Esophagus muscularis mucosa (tissue), 4 donors: Measurements from ENCODE around the gene NACC1. TPM values are rescaled to one million over a fixed set of nuclear protein-coding genes. Genes with fewer than 3 reads are reported as not detected.

Experiments used
- DNase-seq: peaks from one replicate; pipeline ENCODE4 v3.0.0-alpha.2; 2017; ENCODE audit errors: extremely low spot score
- H3K27ac ChIP-seq, 4 donors: fragments of 200-600 bp; sonication (generic); replicated peaks in 1 of 4; 1 replicate in 3 of 4; 2 replicates in 1 of 4; pipeline ENCODE4 v1.5.1; 2016 to 2019; ENCODE audit warnings: mild to moderate bottlenecking in 1 of 4
- H3K27me3 ChIP-seq, 4 donors: fragments of 200-600 bp; sonication (generic); one replicate each; pipeline versions ENCODE4 v1.5.1 to v1.6.0; 2016 to 2019
- H3K36me3 ChIP-seq, 4 donors: fragments of 200-600 bp; sonication (generic); one replicate each; pipeline ENCODE4 v1.5.1; 2016 to 2019
- H3K4me1 ChIP-seq, 4 donors: fragments of 200-600 bp; sonication (generic); one replicate each; pipeline ENCODE4 v1.5.1; 2016 to 2019
- H3K4me3 ChIP-seq, 4 donors: fragments of 200-600 bp; sonication (generic); 1 replicate in 2 of 4; 2 replicates in 2 of 4; pipeline ENCODE4 v1.5.1; 2016 to 2019; ENCODE audit warnings: mild to moderate bottlenecking in 4 of 4, moderate library complexity in 1 of 4
- H3K9me3 ChIP-seq, 4 donors: fragments of 200-600 bp; sonication (generic); 1 replicate in 3 of 4; 2 replicates in 1 of 4; pipeline ENCODE4 v1.5.1; 2016 to 2019
- EP300 ChIP-seq: sonication (generic); formaldehyde crosslinking; IDR thresholded peaks from one replicate; pipeline ENCODE4 v1.6.1; 2017; ENCODE audit warnings: antibody characterized with exemption
- POLR2A ChIP-seq: fragments of 450-650 bp; IDR thresholded peaks from one replicate; pipeline ENCODE4 v1.6.1; 2017; ENCODE audit warnings: antibody characterized with exemption, moderate library complexity, mild to moderate bottlenecking, low read depth
- POLR2AphosphoS5 ChIP-seq, 2 donors: sonication (generic); formaldehyde crosslinking; IDR thresholded peaks; one replicate each; pipeline ENCODE4 v1.6.1; 2017; ENCODE audit warnings: antibody characterized with exemption in 2 of 2
- WGBS: methylation state at CpG from one replicate; pipeline ENCODE4 v1.1.5; 2018; 5-methylcytosine and 5-hydroxymethylcytosine counted together
- intact Hi-C: fragments of 100-400 bp; cut with DNase I; formaldehyde crosslinking; loops from one replicate; pipeline ENCODE4 v1.15.1; 2023
- total RNA-seq, 4 donors: library from RNA; depleted of rRNA; stranded (reverse); fragments of >200 nt; gene quantifications; one replicate each; pipeline versions ENCODE4 v1.1.0 to v1.2.1, GENCODE V29; 2016
- TF ChIP-seq, protein P1 (sequence below), 3 experiments: fragments of 200-600 bp in 2 of 3; fragments of 450-650 bp in 1 of 3; sonication (generic) in 2 of 3; IDR thresholded peaks; one replicate each; pipeline ENCODE4 v1.5.1; 2017 to 2019; ENCODE audit warnings: antibody characterized with exemption in 3 of 3, mild to moderate bottlenecking in 2 of 3, moderate library complexity in 1 of 3

NACC1 gene
- total RNA-seq, 4 donors from 2014 or later: 24.5 to 61.6 (median 29.6) TPM

DNA sequence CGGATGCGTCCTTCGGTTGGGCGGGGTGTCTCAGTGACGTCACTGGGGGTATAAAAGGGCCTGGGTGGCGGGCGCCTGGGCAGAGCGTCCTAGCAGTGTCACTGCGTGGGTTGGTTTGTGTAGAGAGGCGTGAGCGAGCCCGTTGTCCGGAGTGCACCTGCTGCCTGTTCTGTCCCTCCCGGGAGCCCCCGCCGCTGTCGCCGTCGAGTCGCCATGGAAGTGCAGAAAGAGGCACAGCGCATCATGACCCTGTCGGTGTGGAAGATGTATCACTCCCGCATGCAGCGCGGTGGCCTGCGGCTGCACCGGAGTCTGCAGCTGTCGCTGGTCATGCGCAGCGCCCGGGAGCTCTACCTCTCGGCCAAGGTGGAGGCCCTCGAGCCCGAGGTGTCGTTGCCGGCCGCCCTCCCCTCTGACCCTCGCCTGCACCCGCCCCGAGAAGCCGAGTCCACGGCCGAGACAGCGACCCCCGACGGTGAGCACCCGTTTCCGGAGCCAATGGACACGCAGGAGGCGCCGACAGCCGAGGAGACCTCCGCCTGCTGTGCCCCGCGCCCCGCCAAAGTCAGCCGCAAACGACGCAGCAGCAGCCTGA, 35.0 kb downstream of the NACC1 start:
- peak; percentile 100 for DNase-seq
- intact Hi-C loops: loop anchor here (10.0 kb wide), 1 partner anchor 692 kb away; no protein-coding TSS in a partner anchor
- Histone ChIP-seq H3K27me3 (no peaks in the 10 kb centered on the region), H3K4me1 (peaks cover 20 to 56% (median 48%) of the 10 kb centered on the region in 4 donors), H3K36me3 (peaks cover 0 to 20% (median 0%) of the 10 kb centered on the region in 4 donors), H3K4me3 (peak overlapping the region; percentile 70 to 95 (median 94)), H3K9me3 (no peaks in the 10 kb centered on the region), H3K27ac (peak overlapping the region; percentile 95 to 100 (median 98))
- no peak for TF ChIP-seq EP300
- TF ChIP-seq POLR2A: peak; percentile 100
- TF ChIP-seq POLR2AphosphoS5 (IDR thresholded peaks at IDR 0.05): peak; percentile 99 to 100
- TF ChIP-seq, protein P1, sequence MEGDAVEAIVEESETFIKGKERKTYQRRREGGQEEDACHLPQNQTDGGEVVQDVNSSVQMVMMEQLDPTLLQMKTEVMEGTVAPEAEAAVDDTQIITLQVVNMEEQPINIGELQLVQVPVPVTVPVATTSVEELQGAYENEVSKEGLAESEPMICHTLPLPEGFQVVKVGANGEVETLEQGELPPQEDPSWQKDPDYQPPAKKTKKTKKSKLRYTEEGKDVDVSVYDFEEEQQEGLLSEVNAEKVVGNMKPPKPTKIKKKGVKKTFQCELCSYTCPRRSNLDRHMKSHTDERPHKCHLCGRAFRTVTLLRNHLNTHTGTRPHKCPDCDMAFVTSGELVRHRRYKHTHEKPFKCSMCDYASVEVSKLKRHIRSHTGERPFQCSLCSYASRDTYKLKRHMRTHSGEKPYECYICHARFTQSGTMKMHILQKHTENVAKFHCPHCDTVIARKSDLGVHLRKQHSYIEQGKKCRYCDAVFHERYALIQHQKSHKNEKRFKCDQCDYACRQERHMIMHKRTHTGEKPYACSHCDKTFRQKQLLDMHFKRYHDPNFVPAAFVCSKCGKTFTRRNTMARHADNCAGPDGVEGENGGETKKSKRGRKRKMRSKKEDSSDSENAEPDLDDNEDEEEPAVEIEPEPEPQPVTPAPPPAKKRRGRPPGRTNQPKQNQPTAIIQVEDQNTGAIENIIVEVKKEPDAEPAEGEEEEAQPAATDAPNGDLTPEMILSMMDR (IDR thresholded peaks at IDR 0.05): peak in 1 of 3 experiments; percentile 7
- 0% methylated on average over 17 of the region's 59 CpGs for WGBS

GRCh38 chr19:13153569-13154240, 35.6 kb downstream of the NACC1 start:
- Histone ChIP-seq H3K27me3 (no peaks in the 10 kb centered on the region), H3K9me3 (no peaks in the 10 kb centered on the region), H3K36me3 (peaks cover 0 to 20% (median 0%) of the 10 kb centered on the region in 4 donors), H3K27ac (peak overlapping the region; percentile 95 to 100 (median 98)), H3K4me1 (peaks cover 20 to 50% (median 42%) of the 10 kb centered on the region in 4 donors), H3K4me3 (peak overlapping the region; percentile 70 to 95 (median 94))
- WGBS: under 1% methylated on average over 34 of the region's 69 CpGs
- DNase-seq: no peak
- intact Hi-C loops: loop anchor here (10.0 kb wide), 1 partner anchor 691 kb away; no protein-coding TSS in a partner anchor
- no peak for TF ChIP-seq EP300
- TF ChIP-seq, protein P1 (IDR thresholded peaks at IDR 0.05): peak in 2 of 3 experiments; percentile 19 to 22
- no peak for TF ChIP-seq POLR2AphosphoS5 (IDR thresholded peaks at IDR 0.05)

DNA sequence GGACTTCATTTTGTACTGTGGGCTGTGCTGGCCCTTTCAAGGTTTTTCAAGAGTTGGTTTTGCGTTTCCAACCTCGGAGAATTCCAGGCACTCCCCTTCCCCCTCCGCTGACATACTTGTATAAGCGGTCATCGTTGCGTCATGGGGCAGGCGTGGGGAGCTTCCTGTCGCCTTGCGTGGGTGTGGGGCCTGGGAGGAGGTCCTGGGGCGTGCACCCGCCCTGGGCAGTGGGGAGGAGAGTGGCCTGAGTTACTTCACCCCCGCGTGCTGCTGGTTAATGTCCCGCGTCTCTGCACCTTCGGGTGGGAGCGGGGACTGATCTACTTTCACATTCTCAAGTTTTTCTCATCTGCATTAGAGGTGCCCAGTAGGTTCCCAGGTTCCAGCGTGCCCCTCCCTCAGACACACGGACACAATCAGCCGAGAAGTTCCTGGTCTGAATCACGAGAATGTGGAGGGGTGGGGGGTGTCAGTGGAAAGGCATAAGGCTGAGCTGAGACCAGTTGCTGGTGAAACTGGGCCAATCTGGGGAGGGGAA, 36.2 kb downstream of the NACC1 start:
- intact Hi-C loops: loop anchor here (10.0 kb wide), 1 partner anchor 690 kb away; no protein-coding TSS in a partner anchor
- Histone ChIP-seq H3K36me3 (peaks cover 0 to 20% (median 0%) of the 10 kb centered on the region in 4 donors), H3K9me3 (no peaks in the 10 kb centered on the region), H3K4me1 (peaks cover 20 to 44% (median 36%) of the 10 kb centered on the region in 4 donors), H3K27me3 (no peaks in the 10 kb centered on the region), H3K4me3 (peak overlapping the region; percentile 70 to 95 (median 94)), H3K27ac (peak overlapping the region; percentile 95 to 100 (median 98))
- DNase-seq: peak; percentile 98
- peak; percentile 97 to 98 for TF ChIP-seq POLR2AphosphoS5 (IDR thresholded peaks at IDR 0.05)
- peak; percentile 74 for TF ChIP-seq POLR2A
- TF ChIP-seq EP300: peak; percentile 54
- TF ChIP-seq, protein P1 (IDR thresholded peaks at IDR 0.05): no peak
- 0% methylated on average over 14 of the region's 21 CpGs for WGBS

GRCh38 chr19:13154911-13155471, 36.9 kb downstream of the NACC1 start:
- H3K36me3 ChIP-seq: peaks cover 0 to 20% (median 0%) of the 10 kb centered on the region in 4 donors
- H3K4me1 ChIP-seq: peaks cover 20 to 41% (median 31%) of the 10 kb centered on the region in 4 donors
- DNase-seq: peak; percentile 93
- H3K27ac ChIP-seq: peak overlapping the region; percentile 95 to 100 (median 98)
- TF ChIP-seq, protein P1 (IDR thresholded peaks at IDR 0.05): peak in 1 of 3 experiments; percentile 20
- TF ChIP-seq EP300: no peak
- TF ChIP-seq POLR2AphosphoS5 (IDR thresholded peaks at IDR 0.05): peak in 1 of 2 donors; percentile 2
- TF ChIP-seq POLR2A: no peak
- 0% methylated on average over 11 of the region's 24 CpGs for WGBS
- no peaks in the 10 kb centered on the region for H3K27me3 ChIP-seq
- intact Hi-C loops: loop anchor here (10.0 kb wide), 1 partner anchor 690 kb away; no protein-coding TSS in a partner anchor
- no peaks in the 10 kb centered on the region for H3K9me3 ChIP-seq
- peak overlapping the region; percentile 70 to 95 (median 94) for H3K4me3 ChIP-seq
